Anterior cingulate cortex (tissue), 58 donors: ENCODE results near the gene PI4KB.

Experiments used
- DNase-seq, 58 donors: peaks; one replicate each; lab custom pipeline; 2025; lab: John Stamatoyannopoulos, UW

Gene PI4KB

DNA sequence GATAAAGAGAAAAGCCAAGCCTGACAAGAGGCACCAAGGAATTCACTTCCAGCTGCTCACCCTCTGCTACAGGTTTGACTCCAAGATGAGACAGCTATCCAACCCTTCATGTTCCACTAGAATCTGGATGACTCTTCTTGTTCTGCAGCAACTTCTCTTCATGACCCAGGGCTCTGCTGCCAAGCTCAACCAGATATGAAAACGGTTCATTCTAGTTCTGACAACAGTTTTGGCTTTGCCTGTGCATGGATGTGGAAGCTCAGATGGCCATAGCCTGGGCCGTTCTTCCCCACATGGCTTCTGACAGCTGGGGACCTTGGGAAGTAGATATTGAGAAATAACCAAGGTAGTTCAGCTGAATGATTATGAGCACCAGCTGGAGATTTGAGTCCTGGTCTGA lies 13.7 kb downstream of the PI4KB start:
- peak in 3 of 58 donors; percentile 31 to 37 (median 32) for DNase-seq

DNA sequence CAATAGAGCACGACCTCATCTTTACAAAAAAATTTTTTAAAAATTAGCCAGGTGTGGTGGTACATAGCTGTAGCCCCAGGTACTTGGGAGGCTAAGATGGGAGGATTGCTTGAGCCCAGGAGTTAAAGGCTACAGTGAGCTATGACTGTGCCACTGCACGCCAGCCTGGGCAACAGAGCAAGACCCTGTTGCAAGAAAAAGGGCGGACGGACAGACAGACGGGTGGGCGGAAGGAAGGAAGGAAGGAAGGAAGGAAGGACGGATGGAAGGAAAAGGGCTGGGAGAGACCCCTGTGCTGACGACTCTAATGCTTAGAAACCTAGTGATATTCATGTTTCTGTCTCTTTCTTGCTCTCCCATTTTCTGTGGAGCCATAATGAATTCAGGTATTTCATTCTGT lies 14.4 kb downstream of the PI4KB start:
- DNase-seq: no peak

DNA sequence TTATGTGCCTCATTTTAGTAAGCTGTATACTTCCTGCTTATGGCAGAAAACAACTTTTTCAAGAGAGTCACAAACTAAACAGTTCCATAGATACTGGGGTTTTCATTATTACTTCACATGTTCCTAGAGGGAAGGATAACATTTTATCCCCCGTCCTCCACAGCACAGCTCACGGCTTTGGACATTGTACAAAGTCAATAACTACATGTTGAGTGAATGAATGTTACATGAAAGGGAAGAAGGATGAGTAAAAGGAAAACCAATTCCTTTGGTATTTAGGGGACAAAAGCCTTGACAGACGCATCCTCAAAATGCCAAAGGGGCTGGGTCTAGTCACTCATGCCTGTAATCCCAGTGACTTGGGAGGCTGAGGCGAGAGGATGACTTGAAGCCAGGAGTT lies 14.8 kb downstream of the PI4KB start:
- DNase-seq: no peak

DNA sequence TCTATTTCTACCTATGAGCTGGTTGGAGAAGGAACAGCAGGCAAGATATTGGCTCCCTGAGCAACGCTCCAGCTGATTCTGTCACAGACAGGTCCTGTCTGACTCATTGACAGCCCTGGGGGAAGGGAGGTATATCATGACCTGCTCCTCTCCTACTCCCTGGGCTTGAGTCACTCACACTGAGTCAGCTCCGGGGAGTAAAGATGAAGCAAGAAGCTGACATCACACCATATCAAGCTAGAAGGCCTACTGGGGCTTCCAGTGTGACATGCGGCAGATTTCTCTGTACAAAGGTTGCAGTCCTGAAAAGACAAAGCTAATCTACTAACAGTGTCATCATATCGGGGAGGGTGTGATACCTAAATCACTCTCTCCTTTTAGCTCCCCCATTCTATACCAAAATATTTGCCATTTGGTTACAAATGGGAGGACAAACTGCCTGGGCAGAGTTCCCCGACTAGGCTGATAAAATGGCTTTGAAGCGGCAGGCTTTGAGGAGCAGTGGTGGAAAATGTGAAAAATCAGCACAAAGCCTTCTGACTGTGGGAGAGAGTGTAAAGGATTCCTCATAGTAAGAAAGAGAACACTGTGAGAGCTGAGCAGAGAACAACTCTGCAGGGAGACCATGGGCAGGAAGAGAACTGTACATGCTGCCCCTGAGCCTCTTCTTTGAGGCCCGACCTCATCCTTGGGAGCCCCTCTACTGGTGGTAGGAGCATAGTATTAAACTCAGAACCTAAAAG lies 15.5 kb downstream of the PI4KB start:
- peak in 33 of 58 donors; percentile 11 to 75 (median 39) for DNase-seq

DNA sequence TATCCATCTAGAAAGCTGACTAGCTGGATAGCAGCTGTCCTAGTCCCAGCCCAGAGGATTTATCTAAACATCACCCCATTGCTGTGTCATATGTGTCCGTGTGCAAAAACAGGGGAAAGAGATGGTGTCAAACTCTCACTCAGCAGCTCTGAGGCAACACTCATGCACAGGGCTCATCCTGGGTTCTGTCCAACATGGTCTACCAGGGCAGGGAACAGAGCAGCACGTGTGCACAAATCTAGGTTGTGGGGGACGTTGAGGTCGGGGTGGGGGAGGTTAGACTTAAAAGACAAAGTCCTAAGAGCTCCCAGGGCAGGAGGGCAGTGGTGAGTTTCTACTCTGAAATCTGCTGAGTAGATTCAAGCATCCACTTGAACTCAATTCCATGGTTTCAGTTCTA lies 16.2 kb downstream of the PI4KB start:
- DNase-seq: no peak

DNA sequence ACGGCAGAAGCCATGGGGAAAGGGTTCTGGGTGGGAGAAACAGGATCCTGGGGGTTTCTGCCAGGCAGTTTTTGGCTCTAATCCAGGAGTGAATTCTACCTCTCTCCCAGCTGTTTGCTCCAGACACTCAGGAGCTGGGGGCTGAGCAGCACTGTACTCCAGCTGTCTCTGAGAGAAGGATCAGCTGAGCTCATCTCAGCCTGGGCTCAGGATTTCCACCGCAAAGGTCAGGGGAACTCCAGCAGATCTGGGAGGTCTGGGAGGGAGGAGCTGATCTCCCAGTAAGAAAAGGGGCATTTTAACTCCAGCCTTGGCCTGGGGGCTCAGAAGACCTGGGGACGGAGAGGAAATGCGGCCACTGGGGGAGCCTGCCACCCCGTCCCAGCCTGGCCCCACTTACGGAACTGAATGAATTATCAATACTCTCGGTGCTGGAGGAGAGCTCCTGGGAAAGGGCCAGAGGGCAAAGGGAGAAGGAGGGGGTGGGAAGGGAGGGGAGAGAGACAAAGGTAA lies 17.3 kb downstream of the PI4KB start:
- no peak for DNase-seq

DNA sequence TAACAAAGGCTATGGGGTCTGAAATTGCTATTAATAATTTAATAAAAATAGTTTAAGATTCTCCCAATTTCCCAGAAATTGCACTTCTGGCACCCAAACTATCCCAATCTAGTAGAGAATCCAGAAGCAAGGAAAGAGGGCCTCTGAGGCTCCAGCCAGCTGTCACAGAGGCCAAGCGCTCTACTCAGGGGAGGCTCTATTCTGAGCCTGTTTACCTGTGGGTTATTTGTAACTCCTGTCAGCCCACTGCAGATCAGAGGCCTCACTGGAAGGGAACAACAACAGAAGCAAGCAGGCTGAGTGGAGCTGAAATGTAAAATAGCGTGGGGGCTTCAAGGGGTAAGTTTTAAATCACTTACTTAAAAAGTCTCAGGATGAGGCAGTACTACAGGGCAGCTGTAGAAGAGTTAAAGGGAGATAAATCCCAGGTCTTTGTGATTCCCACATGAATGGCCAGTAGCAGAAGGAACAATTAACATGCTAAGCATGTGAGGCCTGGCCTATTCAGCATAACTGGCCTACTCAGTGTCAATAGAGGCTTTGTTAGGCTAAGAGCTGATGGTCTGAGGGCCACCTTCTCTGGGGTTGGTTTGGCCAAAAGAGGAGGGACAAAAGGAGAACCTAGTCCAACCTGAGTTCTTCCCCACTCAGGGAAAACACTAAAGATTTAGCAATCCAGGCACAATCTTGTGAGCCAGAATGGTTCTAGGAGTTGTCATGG lies 32.3 kb downstream of the PI4KB start:
- DNase-seq: peak in 37 of 58 donors; percentile 7 to 87 (median 39)

DNA sequence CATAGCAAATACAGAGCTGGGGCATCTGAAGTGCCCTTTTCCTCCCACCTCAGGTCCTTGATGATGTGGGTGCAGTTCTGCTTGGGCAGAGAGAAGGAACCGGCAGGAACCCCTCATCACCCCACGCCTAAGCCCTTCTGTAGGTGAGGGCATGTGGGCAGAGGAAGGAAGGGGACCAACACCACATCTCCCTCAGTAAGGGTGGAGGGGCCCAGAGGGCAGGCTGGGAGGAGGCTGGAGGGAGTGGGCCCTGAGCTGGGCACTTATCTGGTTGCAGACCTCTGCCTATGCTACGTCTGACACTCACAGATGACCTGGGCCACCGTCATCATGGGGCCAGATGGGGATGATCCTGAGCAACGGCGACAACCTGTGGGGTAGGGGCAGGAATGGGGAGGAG lies 34.1 kb downstream of the PI4KB start:
- DNase-seq: no peak

DNA sequence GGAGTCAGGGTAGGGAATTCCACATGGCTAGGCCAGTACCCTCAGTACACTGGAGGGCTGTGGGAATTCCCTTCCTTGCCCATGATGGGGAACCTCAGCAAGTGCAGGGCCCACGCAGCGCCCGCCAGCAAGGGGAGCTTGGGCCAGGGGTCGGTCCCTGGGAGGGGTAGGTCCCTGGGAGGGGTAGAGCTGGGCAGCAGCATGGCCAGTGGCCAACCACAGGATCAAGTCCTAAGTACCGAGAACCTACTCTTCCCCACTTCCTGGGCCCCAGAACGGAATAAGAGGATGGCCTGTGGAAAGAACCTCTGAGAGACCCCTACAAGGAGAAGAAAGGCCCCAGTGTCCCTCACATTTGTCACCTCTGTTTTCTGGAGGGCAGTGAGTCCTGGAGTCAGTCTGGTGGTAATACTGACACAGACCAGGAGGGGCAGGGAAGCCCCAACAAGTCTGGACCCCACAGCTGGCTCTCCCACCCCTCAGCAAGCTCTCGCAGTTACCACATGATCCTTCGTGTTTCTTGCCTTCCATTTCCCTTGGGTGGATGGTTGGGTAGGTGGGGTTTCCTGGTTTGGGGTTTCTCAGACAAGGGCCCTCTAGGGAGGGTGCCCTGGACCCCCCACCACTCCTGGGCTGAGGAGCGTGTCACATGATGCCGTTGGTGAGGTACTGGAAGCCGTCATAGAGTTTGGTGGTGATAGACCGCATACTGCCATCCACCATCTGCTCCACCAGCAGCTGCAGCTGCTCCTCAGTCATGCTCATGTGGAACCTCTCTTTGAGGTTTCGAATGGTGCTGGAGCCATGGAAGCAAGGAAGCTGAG lies 34.8 kb downstream of the PI4KB start:
- DNase-seq: peak in 2 of 58 donors; percentile 10 to 11

DNA sequence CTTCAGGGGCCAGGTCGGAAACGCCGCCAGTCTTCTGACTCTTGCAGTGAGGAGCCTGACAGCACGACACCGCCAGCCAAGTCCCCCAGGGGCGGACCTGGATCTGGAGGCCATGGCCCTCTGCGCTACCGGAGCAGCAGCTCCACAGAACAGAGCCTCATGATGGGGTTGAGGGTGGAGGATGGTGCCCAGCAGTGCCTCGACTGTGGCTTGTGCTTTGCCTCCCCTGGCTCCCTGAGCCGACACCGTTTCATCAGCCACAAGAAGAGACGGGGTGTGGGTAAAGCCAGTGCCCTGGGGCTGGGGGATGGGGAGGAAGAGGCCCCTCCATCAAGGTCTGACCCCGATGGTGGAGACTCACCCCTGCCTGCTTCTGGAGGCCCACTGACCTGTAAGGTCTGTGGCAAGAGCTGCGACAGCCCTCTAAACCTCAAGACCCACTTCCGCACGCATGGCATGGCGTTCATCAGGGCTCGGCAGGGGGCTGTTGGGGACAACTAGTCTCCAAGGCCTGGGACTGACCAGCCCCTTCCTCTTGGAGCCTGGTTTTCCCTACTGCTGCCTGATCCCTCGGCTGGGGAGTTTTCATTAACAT lies 36.4 kb downstream of the PI4KB start:
- DNase-seq: no peak

DNA sequence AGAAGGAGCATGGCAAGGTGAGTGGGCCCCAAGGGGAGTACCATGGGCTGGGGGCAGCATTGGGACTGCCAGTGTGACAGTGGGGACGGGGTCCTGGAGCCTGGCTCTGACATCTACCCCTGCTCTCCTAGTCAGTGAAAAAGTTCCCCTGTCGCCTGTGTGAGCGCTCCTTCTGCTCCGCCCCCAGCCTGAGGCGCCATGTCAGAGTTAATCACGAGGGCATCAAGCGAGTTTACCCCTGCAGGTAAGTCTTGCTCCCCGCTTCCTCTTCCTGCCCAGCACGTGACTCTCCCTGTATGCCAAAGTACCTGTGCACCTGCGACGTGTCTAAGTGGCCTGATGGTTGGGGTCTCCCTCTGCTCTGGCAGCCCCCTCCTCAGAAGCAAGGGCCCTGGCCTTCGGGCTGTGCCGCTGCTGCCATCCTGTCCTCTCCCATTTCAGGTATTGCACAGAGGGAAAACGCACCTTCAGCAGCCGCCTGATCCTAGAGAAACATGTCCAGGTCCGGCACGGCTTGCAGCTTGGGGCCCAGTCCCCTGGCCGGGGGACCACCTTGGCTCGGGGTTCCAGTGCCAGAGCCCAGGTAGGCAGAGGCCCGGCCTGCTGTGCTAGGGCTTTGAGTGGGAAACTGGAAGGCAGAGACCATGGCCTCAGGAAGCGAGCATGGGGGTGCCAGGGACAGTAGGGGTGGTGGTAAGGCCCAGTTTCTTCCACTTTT lies 37.1 kb downstream of the PI4KB start:
- DNase-seq: no peak

DNA sequence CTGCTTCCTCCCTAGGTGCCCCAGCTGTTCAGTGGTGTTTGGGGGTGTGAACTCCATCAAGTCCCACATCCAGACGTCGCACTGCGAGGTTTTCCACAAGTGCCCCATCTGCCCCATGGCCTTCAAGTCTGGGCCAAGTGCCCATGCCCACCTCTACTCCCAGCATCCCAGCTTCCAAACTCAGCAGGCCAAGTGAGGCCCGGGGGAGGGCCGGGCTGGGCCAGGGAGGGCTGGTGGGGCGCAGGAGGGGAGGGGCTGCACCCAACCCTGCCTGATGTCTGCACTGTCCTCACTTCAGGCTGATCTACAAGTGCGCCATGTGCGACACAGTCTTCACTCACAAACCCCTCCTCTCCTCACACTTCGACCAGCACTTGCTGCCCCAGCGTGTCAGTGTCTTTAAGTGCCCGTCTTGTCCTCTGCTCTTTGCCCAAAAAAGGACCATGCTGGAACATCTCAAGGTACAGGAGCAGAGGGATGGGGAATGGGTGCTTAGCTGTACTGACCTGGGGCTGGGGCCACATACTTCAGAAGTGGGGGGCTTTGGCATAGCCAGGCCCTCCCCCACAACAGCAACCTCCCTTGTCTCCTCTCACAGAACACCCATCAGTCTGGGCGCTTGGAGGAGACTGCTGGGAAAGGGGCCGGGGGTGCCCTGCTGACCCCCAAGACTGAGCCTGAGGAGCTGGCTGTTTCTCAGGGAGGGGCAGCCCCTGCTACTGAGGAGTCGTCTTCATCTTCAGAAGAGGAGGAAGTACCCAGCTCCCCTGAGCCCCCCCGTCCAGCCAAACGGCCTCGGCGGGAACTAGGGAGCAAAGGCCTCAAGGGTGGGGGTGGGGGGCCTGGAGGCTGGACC lies 37.9 kb downstream of the PI4KB start:
- no peak for DNase-seq

DNA sequence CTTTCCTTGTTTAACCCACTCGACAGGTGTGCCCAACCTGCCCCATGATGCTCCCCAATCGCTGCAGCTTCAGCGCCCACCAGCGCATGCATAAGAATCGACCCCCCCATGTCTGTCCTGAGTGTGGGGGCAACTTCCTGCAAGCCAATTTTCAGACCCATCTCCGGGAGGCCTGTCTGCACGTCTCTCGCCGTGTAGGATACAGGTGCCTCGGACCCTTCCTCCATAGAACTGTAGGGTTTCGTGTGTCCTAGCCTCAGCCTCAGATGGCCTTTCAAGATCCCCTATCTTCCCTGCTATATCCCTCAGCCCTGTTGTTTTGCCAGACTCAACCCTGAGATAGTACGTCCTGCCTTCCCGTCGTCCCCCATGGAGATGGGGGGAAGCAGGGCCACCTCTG lies 38.7 kb downstream of the PI4KB start:
- DNase-seq: no peak

DNA sequence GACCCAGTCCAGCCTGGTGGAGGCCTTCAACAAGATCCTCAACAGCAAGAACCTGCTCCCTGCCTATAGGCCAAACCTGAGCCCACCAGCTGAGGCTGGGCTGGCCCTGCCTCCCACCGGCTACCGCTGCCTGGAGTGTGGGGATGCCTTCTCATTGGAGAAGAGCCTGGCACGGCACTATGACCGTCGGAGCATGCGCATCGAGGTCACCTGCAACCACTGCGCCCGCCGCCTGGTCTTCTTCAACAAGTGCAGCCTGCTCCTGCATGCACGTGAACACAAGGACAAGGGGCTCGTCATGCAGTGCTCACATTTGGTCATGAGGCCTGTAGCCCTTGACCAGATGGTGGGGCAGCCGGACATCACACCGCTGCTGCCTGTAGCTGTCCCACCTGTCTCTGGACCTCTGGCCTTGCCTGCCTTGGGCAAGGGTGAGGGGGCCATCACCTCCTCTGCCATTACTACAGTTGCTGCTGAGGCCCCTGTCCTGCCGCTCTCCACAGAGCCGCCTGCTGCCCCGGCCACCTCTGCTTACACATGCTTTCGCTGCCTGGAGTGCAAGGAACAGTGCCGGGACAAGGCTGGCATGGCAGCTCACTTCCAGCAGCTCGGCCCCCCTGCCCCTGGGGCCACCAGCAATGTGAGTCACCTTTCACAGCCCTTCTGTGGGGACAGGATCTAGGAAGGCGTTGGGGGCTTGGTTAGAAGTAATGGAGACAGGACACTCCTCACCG lies 39.3 kb downstream of the PI4KB start:
- no peak for DNase-seq

DNA sequence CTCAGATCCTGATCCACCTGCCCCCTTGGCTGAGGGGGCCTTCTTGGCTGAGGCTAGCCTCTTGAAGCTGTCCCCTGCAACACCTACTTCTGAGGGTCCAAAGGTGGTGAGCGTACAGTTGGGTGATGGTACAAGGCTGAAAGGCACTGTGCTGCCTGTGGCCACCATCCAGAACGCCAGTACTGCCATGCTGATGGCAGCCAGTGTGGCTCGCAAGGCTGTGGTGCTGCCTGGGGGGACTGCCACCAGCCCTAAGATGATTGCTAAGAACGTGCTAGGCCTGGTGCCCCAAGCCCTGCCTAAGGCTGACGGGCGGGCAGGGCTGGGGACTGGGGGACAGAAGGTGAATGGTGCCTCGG lies 39.9 kb downstream of the PI4KB start:
- DNase-seq: no peak

DNA sequence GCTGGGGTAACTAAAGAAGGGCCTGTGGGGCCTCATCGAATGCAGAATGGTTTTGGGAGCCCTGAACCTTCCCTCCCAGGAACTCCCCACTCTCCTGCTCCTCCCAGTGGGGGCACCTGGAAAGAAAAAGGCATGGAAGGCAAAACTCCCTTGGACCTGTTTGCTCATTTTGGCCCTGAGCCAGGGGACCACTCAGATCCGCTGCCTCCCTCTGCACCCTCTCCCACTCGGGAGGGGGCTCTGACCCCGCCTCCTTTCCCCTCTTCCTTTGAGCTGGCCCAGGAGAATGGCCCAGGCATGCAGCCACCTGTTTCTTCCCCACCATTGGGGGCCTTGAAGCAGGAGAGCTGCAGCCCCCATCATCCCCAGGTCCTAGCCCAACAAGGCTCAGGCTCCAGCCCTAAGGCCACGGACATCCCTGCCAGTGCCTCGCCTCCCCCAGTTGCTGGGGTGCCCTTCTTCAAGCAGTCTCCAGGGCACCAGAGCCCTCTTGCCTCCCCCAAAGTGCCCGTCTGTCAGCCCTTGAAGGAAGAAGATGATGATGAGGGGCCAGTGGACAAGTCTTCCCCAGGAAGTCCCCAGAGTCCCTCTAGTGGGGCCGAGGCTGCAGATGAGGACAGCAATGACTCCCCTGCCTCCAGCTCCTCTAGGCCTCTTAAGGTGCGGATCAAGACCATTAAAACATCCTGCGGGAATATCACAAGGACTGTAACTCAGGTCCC lies 40.4 kb downstream of the PI4KB start:
- no peak for DNase-seq

DNA sequence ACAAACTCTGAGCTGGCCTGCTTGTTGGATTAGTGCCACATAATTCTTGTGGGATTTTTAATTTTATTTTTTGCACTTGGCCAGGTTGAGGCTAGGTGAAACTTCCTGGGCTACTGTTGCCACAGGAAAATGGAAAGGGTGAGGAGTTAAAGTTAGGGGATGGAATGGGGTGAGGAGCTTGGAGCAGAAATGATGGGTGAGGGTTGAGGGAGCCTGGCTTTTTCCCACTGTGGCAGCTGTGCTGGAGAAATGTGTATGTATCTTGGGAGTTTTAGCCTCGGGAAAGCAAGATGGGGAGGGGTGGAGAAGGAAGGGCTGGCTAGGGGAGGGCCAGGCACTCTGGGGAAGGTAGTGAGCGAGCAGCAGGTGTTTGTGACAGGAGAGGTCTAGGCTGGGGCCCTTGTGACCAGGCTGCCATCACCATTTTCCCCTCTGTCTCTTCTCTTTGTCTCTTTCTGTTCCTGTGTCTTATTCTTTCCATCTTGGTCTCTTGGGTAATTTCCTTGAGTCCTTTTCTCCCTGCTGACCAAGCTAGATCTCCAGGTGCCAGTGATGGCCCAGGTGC lies 43.1 kb downstream of the PI4KB start:
- DNase-seq: no peak
